ENCODE measurements around the gene MYO7A. TPM values are rescaled to one million over a fixed set of nuclear protein-coding genes. Genes with fewer than 3 reads are reported as not detected.

MYO7A gene
- total and polyA plus RNA-seq, 5 donors = 2.4 to 8.6 (median 6.5) TPM

- DNase-seq (peak in 1 of 3 donors; percentile 47), ATAC-seq (no peak)
- intact Hi-C loops (cut with DNase I) = loop anchor here in 1 of 4 donors (10.0 kb wide), 1 partner anchor 421 kb away; no protein-coding TSS in a partner anchor
- Histone ChIP-seq H3K4me1 (ENCODE audit: control insufficient read depth, insufficient read depth, low read length) (no peaks in the 10 kb centered on the region), H3K4me3 (ENCODE audit: low read length) (no peak overlapping the region), H3K27me3 (ENCODE audit: control insufficient read depth, insufficient read depth) (no peaks in the 10 kb centered on the region), H3K27ac (ENCODE audit: low read length) (no peak overlapping the region), H3K9me3 (ENCODE audit: control insufficient read depth, low read length) (no peaks in the 10 kb centered on the region)
- 92% methylated on average over 8 of the region's 8 CpGs for WGBS
Observed at GRCh38 chr11:77123591-77123990, 4.5 kb upstream of the MYO7A start.

- Histone ChIP-seq H3K27ac (ENCODE audit: low read length) (no peak overlapping the region), H3K4me3 (ENCODE audit: low read length) (no peak overlapping the region), H3K4me1 (ENCODE audit: control insufficient read depth, insufficient read depth, low read length) (no peaks in the 10 kb centered on the region), H3K9me3 (ENCODE audit: control insufficient read depth, low read length) (no peaks in the 10 kb centered on the region), H3K27me3 (ENCODE audit: control insufficient read depth, insufficient read depth) (no peaks in the 10 kb centered on the region)
- DNase-seq (peak in 1 of 3 donors; percentile 25), ATAC-seq (no peak)
- WGBS = 83% methylated on average over 8 of the region's 8 CpGs
- intact Hi-C loops (cut with DNase I) = loop anchor here in 1 of 4 donors (10.0 kb wide), 1 partner anchor 421 kb away; no protein-coding TSS in a partner anchor
Observed at GRCh38 chr11:77124041-77124440, 4.0 kb upstream of the MYO7A start.

GRCh38 chr11:77124488-77124887, 3.6 kb upstream of the MYO7A start:
- ATAC-seq (no peak), DNase-seq (peak in 1 of 3 donors; percentile 56)

GRCh38 chr11:77125191-77125590, 2.9 kb upstream of the MYO7A start:
- no peak for ATAC-seq

More at GRCh38 chr11:77124488-77124887, 3.6 kb upstream of the MYO7A start:
- H3K4me1 ChIP-seq (ENCODE audit: control insufficient read depth, insufficient read depth, low read length) = no peaks in the 10 kb centered on the region
- H3K27ac ChIP-seq (ENCODE audit: low read length) = no peak overlapping the region
- no peaks in the 10 kb centered on the region for H3K27me3 ChIP-seq (ENCODE audit: control insufficient read depth, insufficient read depth)
- 78% methylated on average over 6 of the region's 6 CpGs for WGBS
- H3K4me3 ChIP-seq (ENCODE audit: low read length) = no peak overlapping the region
- intact Hi-C loops (cut with DNase I) = loop anchor here in 1 of 4 donors (10.0 kb wide), 1 partner anchor 420 kb away; no protein-coding TSS in a partner anchor
- no peaks in the 10 kb centered on the region for H3K9me3 ChIP-seq (ENCODE audit: control insufficient read depth, low read length)

GRCh38 chr11:77125695-77126094, 2.4 kb upstream of the MYO7A start:
- H3K9me3 ChIP-seq (ENCODE audit: control insufficient read depth, low read length) = no peaks in the 10 kb centered on the region

More at GRCh38 chr11:77125191-77125590, 2.9 kb upstream of the MYO7A start:
- DNase-seq = peak in 2 of 3 donors; percentile 43 to 55
- H3K4me3 ChIP-seq (ENCODE audit: low read length) = no peak overlapping the region
- 40% methylated on average over 6 of the region's 6 CpGs for WGBS
- H3K9me3 ChIP-seq (ENCODE audit: control insufficient read depth, low read length) = no peaks in the 10 kb centered on the region
- no peaks in the 10 kb centered on the region for H3K27me3 ChIP-seq (ENCODE audit: control insufficient read depth, insufficient read depth)
- no peaks in the 10 kb centered on the region for H3K4me1 ChIP-seq (ENCODE audit: control insufficient read depth, insufficient read depth, low read length)
- no peak overlapping the region for H3K27ac ChIP-seq (ENCODE audit: low read length)
- intact Hi-C loops (cut with DNase I) = loop anchor here in 3 of 4 donors (5.0 to 10.0 kb wide), 3 partner anchors 62 to 422 kb away; no protein-coding TSS in a partner anchor

GRCh38 chr11:77126156-77126775, 1.8 kb upstream of the MYO7A start:
- ATAC-seq (no peak), DNase-seq (peak in 2 of 3 donors; percentile 29 to 42)
- Histone ChIP-seq H3K27me3 (ENCODE audit: control insufficient read depth, insufficient read depth) (no peaks in the 10 kb centered on the region), H3K4me3 (ENCODE audit: low read length) (no peak overlapping the region), H3K9me3 (ENCODE audit: control insufficient read depth, low read length) (no peaks in the 10 kb centered on the region), H3K27ac (ENCODE audit: low read length) (no peak overlapping the region), H3K4me1 (ENCODE audit: control insufficient read depth, insufficient read depth, low read length) (peaks cover 2% of the 10 kb centered on the region)
- WGBS = 72% methylated on average over 17 of the region's 17 CpGs
- intact Hi-C loops (cut with DNase I) = loop anchor here in 3 of 4 donors (2.0 to 10.0 kb wide), 4 partner anchors 61 to 421 kb away; no protein-coding TSS in a partner anchor

More at GRCh38 chr11:77125695-77126094, 2.4 kb upstream of the MYO7A start:
- ATAC-seq (no peak), DNase-seq (peak in 2 of 3 donors; percentile 32 to 35)
- Histone ChIP-seq H3K4me3 (ENCODE audit: low read length) (no peak overlapping the region), H3K4me1 (ENCODE audit: control insufficient read depth, insufficient read depth, low read length) (no peaks in the 10 kb centered on the region), H3K27ac (ENCODE audit: low read length) (no peak overlapping the region), H3K27me3 (ENCODE audit: control insufficient read depth, insufficient read depth) (no peaks in the 10 kb centered on the region)
- 87% methylated on average over 4 of the region's 4 CpGs for WGBS
- intact Hi-C loops (cut with DNase I) = loop anchor here in 3 of 4 donors (2.0 to 10.0 kb wide), 4 partner anchors 62 to 422 kb away; no protein-coding TSS in a partner anchor

GRCh38 chr11:77126861-77127234, 1.2 kb upstream of the MYO7A start:
- Histone ChIP-seq H3K27ac (ENCODE audit: low read length) (no peak overlapping the region), H3K4me3 (ENCODE audit: low read length) (peak overlapping the region; percentile 38), H3K4me1 (ENCODE audit: control insufficient read depth, insufficient read depth, low read length) (peaks cover 6% of the 10 kb centered on the region), H3K9me3 (ENCODE audit: control insufficient read depth, low read length) (no peaks in the 10 kb centered on the region), H3K27me3 (ENCODE audit: control insufficient read depth, insufficient read depth) (no peaks in the 10 kb centered on the region)
- 18% methylated on average over 10 of the region's 10 CpGs for WGBS
- peak in 1 of 3 donors; percentile 63 for DNase-seq
- intact Hi-C loops (cut with DNase I) = loop anchor here in 3 of 4 donors (2.0 to 10.0 kb wide), 4 partner anchors 60 to 420 kb away; no protein-coding TSS in a partner anchor
- peak; percentile 5 to 6 for ATAC-seq

- WGBS = 4% methylated on average over 27 of the region's 27 CpGs
- Histone ChIP-seq H3K27me3 (ENCODE audit: control insufficient read depth, insufficient read depth) (no peaks in the 10 kb centered on the region), H3K4me1 (ENCODE audit: control insufficient read depth, insufficient read depth, low read length) (peaks cover 7% of the 10 kb centered on the region), H3K4me3 (ENCODE audit: low read length) (peak overlapping the region; percentile 38), H3K27ac (ENCODE audit: low read length) (no peak overlapping the region), H3K9me3 (ENCODE audit: control insufficient read depth, low read length) (no peaks in the 10 kb centered on the region)
- intact Hi-C loops (cut with DNase I) = loop anchor here in 3 of 4 donors (2.0 to 10.0 kb wide), 4 partner anchors 60 to 420 kb away; no protein-coding TSS in a partner anchor
- peak; percentile 70 to 77 for ATAC-seq
- DNase-seq = peak; percentile 59 to 86 (median 83)
Observed at GRCh38 chr11:77127235-77127911, 673 bp upstream of the MYO7A start.

- no peaks in the 10 kb centered on the region for H3K9me3 ChIP-seq (ENCODE audit: control insufficient read depth, low read length)
- H3K4me1 ChIP-seq (ENCODE audit: control insufficient read depth, insufficient read depth, low read length) = peaks cover 7% of the 10 kb centered on the region
- 86% methylated on average over 11 of the region's 11 CpGs for WGBS
- H3K27ac ChIP-seq (ENCODE audit: low read length) = no peak overlapping the region
- intact Hi-C loops (cut with DNase I) = loop anchor here (2.0 to 10.0 kb wide), 4 partner anchors 58 to 418 kb away; no protein-coding TSS in a partner anchor
- no peaks in the 10 kb centered on the region for H3K27me3 ChIP-seq (ENCODE audit: control insufficient read depth, insufficient read depth)
- peak in 1 of 3 donors; percentile 35 for DNase-seq
- H3K4me3 ChIP-seq (ENCODE audit: low read length) = no peak overlapping the region
- no peak for ATAC-seq
Observed at GRCh38 chr11:77129069-77129841, 1.2 kb downstream of the MYO7A start.
